Panc1 (cell line): ENCODE results near the gene ANKMY1. TPM values are rescaled to one million over a fixed set of nuclear protein-coding genes. Genes with fewer than 3 reads are reported as not detected.

Experiments
- ATAC-seq: fragments of 200-7000 bp; cut with Tn5 transposase; 2 replicates; pipeline ENCODE4 v1.9.1; 2020; ENCODE audit warnings: mild to moderate bottlenecking, moderate library complexity
- BruUV-seq: library from RNA; stranded (reverse); fragments of 400-500 nt; replicated peaks from 2 replicates; lab custom pipeline; 2021; lab: Mats Ljungman, UMichigan
- CTCF ChIA-PET: fragments of 300-600 bp; sonication (Branson Sonifier 250); formaldehyde crosslinking; loops from one replicate; lab custom pipeline; 2022; ENCODE audit warnings: antibody characterized with exemption; lab: Charles Lee
- POLR2A ChIA-PET: fragments of 300-600 bp; sonication (Branson Sonifier 250); formaldehyde crosslinking; loops from one replicate; lab custom pipeline; 2022; ENCODE audit warnings: antibody characterized with exemption; lab: Charles Lee
- DNase-seq: peaks from one replicate; pipeline ENCODE4 v3.0.0-alpha.2; 2010; ENCODE audit warnings: low read depth, low spot score
- H3K27ac ChIP-seq: 2 replicates; pipeline ENCODE4 v1.5.1; 2011; ENCODE audit warnings: mild to moderate bottlenecking, low read length, inconsistent platforms
- H3K27me3 ChIP-seq: fragments of 200-500 bp; sonication (Bioruptor generic); 2 replicates; pipeline ENCODE4 v1.6.0; 2014; ENCODE audit warnings: low read length, inconsistent platforms; ENCODE audit not compliant: control insufficient read depth, insufficient read depth
- H3K36me3 ChIP-seq: fragments of 200-500 bp; sonication (Bioruptor generic); 2 replicates; pipeline ENCODE4 v1.5.1; 2014; ENCODE audit warnings: inconsistent platforms, mild to moderate bottlenecking, low read length, moderate library complexity; ENCODE audit not compliant: control insufficient read depth, insufficient read depth
- H3K4me1 ChIP-seq: 2 replicates; pipeline ENCODE4 v1.5.1; 2011; ENCODE audit warnings: inconsistent platforms, mild to moderate bottlenecking, low read length, moderate library complexity; ENCODE audit not compliant: control insufficient read depth, insufficient read depth
- H3K4me3 ChIP-seq, 2 experiments: 2 replicates each; pipeline ENCODE4 v1.5.1; 2011 to 2012; ENCODE audit warnings: low read depth in 2 of 2, low read length in 2 of 2, mild to moderate bottlenecking in 2 of 2, inconsistent platforms in 1 of 2, moderate library complexity in 1 of 2
- H3K9me3 ChIP-seq: fragments of 200-500 bp; sonication (Bioruptor generic); 2 replicates; pipeline ENCODE4 v1.5.1; 2014; ENCODE audit warnings: low read depth, mild to moderate bottlenecking, inconsistent platforms, low read length, moderate library complexity; ENCODE audit not compliant: control insufficient read depth, insufficient read depth
- CTCF ChIP-seq: fragments of 450-650 bp; IDR thresholded peaks from 2 replicates; pipeline ENCODE4 v1.5.1; 2017; ENCODE audit warnings: mild to moderate bottlenecking
- POLR2AphosphoS5 ChIP-seq: IDR thresholded peaks from 2 replicates; pipeline ENCODE4 v1.6.1; 2012; ENCODE audit warnings: mild to moderate bottlenecking, low read depth, low read length, moderate library complexity
- REST ChIP-seq, 2 experiments: IDR thresholded peaks; 2 replicates each; pipeline ENCODE4 v1.6.1; 2011 to 2012; ENCODE audit warnings: low read depth in 2 of 2, control low read depth in 1 of 2, low read length in 1 of 2, mild to moderate bottlenecking in 1 of 2, moderate library complexity in 1 of 2; ENCODE audit not compliant: insufficient read depth in 1 of 2
- SIN3A ChIP-seq: IDR thresholded peaks from 2 replicates; pipeline ENCODE4 v1.6.1; 2012; ENCODE audit warnings: low read depth, mild to moderate bottlenecking, low read length, moderate library complexity, borderline replicate concordance; ENCODE audit not compliant: insufficient read depth
- TCF7L2 ChIP-seq: IDR thresholded peaks from 2 replicates; pipeline ENCODE4 v1.6.1; 2011; ENCODE audit warnings: mild to moderate bottlenecking, low read depth, low read length, inconsistent platforms
- in situ Hi-C: cut with HindIII; loops from 2 replicates; pipeline ENCODE4 v1.10.0; 2016; ENCODE audit warnings: low sequenced_read_pairs, low pct_unique_long_range_greater_than_20kb
- intact Hi-C: fragments of 100-400 bp; cut with micrococcal nuclease; formaldehyde crosslinking; loops from one replicate; pipeline ENCODE4 v1.10.0; 2022; ENCODE audit not compliant: unreplicated experiment
- total RNA-seq: library from RNA; stranded (reverse); gene quantifications from one replicate; pipeline ENCODE4 v1.2.1, GENCODE V29; 2021; ENCODE audit not compliant: unreplicated experiment

Gene ANKMY1
- total RNA-seq, 1 experiment from 2014 or later = 19.5 TPM

- Histone ChIP-seq H3K4me1 (peaks cover 10% of the 10 kb centered on the region), H3K36me3 (no peaks in the 10 kb centered on the region), H3K4me3 (no peak overlapping the region), H3K27ac (no peak overlapping the region), H3K27me3 (no peaks in the 10 kb centered on the region), H3K9me3 (no peaks in the 10 kb centered on the region)
- ATAC-seq = no peak
- BruUV-seq = no TSS peak
- intact Hi-C loops = no loop called here
- POLR2A ChIA-PET = no interaction called here
- CTCF ChIA-PET = no interaction called here
- DNase-seq = no peak
- TF ChIP-seq TCF7L2 (no peak), POLR2AphosphoS5 (no peak)
- in situ Hi-C loops = no loop called here
Observed at GRCh38 chr2:240572141-240573031, 14.6 kb upstream of the ANKMY1 start.

DNA sequence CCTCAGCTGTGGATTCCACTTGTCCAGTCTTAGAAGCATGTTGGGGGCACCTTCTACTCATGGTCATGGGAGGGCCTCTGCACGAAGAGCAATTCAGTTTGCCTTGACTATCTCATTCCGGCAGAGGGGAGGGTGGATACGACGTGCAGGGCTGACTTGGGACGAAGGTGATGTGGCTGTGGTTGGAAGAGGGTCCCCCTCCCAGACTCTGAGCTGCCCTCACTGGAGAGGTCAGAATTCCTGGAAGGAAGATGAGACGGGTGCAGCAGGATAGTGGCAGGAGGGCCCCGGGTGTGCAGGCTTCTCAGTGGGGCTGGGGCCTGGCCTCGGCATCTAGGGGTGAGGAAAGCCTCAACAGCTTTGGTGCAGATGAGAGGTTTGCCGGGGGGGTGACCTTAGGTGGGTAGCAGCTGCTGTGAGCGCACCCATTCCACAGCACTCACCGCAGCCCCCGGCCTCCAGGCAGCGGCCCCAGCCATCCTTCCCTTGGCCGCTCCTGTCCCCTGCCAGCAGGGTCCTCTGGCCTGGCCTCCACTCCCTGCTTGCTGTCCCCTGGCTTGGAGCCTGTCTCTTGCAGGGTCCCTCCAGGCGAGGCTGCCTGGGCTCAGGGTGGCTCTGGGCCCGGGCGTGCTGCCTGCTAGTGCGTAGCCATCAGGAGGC lies 13.7 kb upstream of the ANKMY1 start:
- POLR2A ChIA-PET = no interaction called here
- Histone ChIP-seq H3K4me3 (no peak overlapping the region), H3K36me3 (no peaks in the 10 kb centered on the region), H3K27ac (no peak overlapping the region), H3K4me1 (peaks cover 19% of the 10 kb centered on the region), H3K9me3 (no peaks in the 10 kb centered on the region), H3K27me3 (no peaks in the 10 kb centered on the region)
- CTCF ChIA-PET = no interaction called here
- no peak for TF ChIP-seq REST (IDR thresholded peaks at IDR 0.05; ENCODE audit: insufficient read depth in 1 of 2, low read depth in 2 of 2, low read length in 1 of 2)
- no peak for TF ChIP-seq TCF7L2
- no peak for TF ChIP-seq POLR2AphosphoS5
- TF ChIP-seq CTCF = no peak
- TF ChIP-seq SIN3A = no peak
- no peak for ATAC-seq
- intact Hi-C loops (no loop called here), in situ Hi-C loops (no loop called here)
- BruUV-seq = TSS peak; percentile 67
- DNase-seq = no peak
